Stomach smooth muscle (tissue), 2 donors: ENCODE measurements around the gene CNTNAP5.

Source experiments
- H3K27ac ChIP-seq: one replicate; pipeline ENCODE4 v1.7.0; 2013; ENCODE audit warnings: mild to moderate bottlenecking, low read length, inconsistent platforms
- H3K27me3 ChIP-seq, 2 donors: one replicate each; pipeline ENCODE4 v1.7.0; 2013; ENCODE audit warnings: low read length in 2 of 2; ENCODE audit not compliant: insufficient read depth in 2 of 2, control insufficient read depth in 1 of 2
- H3K36me3 ChIP-seq, 2 donors: one replicate each; pipeline ENCODE4 v1.7.0; 2013; ENCODE audit warnings: low read length in 2 of 2; ENCODE audit not compliant: control insufficient read depth in 2 of 2, insufficient read depth in 2 of 2
- H3K4me1 ChIP-seq: one replicate; pipeline ENCODE4 v1.7.0; 2013; ENCODE audit warnings: low read length; ENCODE audit not compliant: control insufficient read depth, insufficient read depth
- H3K4me3 ChIP-seq, 2 donors: one replicate each; pipeline ENCODE4 v1.7.0; 2013; ENCODE audit warnings: low read length in 2 of 2
- H3K9ac ChIP-seq, 2 donors: one replicate each; pipeline ENCODE4 v1.7.0; 2013; ENCODE audit warnings: low read length in 2 of 2, mild to moderate bottlenecking in 1 of 2
- H3K9me3 ChIP-seq, 2 donors: one replicate each; pipeline ENCODE4 v1.7.0; 2013; ENCODE audit warnings: low read length in 2 of 2; ENCODE audit not compliant: control insufficient read depth in 2 of 2
- donor health status: healthy.
- donor health status: Pancreatic carcinoma.

Gene CNTNAP5

DNA sequence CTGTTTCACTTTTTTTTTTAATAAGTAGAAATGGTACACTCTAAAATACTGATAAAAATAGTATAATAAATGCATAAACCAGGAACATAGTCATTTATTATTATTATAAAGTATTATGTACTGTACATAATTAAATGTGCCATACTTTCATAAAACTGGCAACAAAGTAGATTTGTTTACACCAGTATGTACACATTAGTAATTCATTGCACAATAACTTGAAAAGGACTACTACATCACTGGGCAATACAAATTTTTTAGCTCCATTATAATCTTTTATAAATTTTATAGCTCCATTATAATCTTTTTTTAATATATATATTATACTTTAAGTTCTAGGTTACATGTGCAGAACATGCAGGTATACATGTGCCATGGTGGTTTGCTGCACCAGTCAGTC is 636.5 kb downstream of the CNTNAP5 start:
- H3K36me3 ChIP-seq: no peaks in the 10 kb centered on the region

GRCh38 chr2:124662946-124663644 is 638.0 kb downstream of the CNTNAP5 start:
- Histone ChIP-seq H3K36me3 (no peaks in the 10 kb centered on the region), H3K4me3 (no peak overlapping the region), H3K9me3 (no peaks in the 10 kb centered on the region), H3K27me3 (no peaks in the 10 kb centered on the region), H3K27ac (no peak overlapping the region), H3K4me1 (no peaks in the 10 kb centered on the region), H3K9ac (no peak overlapping the region)

More for the DNA sequence above, 636.5 kb downstream of the CNTNAP5 start:
- Histone ChIP-seq H3K4me1 (no peaks in the 10 kb centered on the region), H3K4me3 (no peak overlapping the region), H3K9me3 (no peaks in the 10 kb centered on the region), H3K27ac (no peak overlapping the region), H3K9ac (no peak overlapping the region), H3K27me3 (no peaks in the 10 kb centered on the region)

GRCh38 chr2:124663645-124663997 is 638.5 kb downstream of the CNTNAP5 start:
- Histone ChIP-seq H3K4me1 (no peaks in the 10 kb centered on the region), H3K9me3 (no peaks in the 10 kb centered on the region), H3K36me3 (no peaks in the 10 kb centered on the region), H3K27ac (no peak overlapping the region), H3K27me3 (no peaks in the 10 kb centered on the region), H3K9ac (no peak overlapping the region), H3K4me3 (no peak overlapping the region)

DNA sequence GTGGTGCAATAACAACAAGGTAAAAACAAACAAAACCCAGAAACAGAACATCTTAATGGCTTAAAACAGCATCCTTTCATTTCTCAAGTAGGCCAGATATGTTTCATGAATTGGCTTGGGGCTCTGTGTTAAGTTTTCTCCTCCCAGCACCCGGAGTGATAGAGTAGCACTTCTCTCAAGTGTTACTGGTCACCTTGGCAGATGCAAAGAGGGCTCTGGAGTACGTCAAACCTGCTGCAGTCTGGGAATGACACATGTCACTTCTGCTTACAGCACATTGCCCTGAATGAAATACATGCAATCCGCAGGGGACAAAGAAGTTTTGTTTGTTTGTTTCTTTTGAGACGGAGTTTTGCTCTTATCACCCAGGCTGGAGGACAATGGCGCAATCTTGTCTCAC is 639.3 kb downstream of the CNTNAP5 start:
- H3K9ac ChIP-seq: no peak overlapping the region
- no peaks in the 10 kb centered on the region for H3K9me3 ChIP-seq
- H3K36me3 ChIP-seq: no peaks in the 10 kb centered on the region
- no peak overlapping the region for H3K27ac ChIP-seq
- no peaks in the 10 kb centered on the region for H3K4me1 ChIP-seq
- no peaks in the 10 kb centered on the region for H3K27me3 ChIP-seq
- H3K4me3 ChIP-seq: no peak overlapping the region

DNA sequence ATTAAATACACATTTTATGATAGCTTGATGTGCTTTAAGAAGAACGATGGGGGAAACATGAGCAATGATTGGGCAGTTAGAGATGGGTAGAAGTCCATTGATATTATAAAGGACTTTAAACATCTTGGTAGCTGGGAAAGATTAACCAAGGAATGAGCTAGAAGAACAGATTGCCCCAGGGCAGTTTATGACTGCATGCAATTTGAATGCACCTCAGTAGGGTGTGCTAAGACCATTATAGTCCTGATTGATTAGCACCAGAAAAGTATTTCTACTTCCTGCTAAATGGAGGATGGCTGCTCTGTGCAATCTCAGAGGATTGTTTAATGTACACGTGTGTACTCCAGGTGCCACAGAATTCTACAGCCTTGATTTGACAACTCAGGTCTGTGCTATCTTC is 641.9 kb downstream of the CNTNAP5 start:
- H3K4me3 ChIP-seq: no peak overlapping the region
- no peaks in the 10 kb centered on the region for H3K4me1 ChIP-seq
- no peaks in the 10 kb centered on the region for H3K36me3 ChIP-seq
- no peak overlapping the region for H3K9ac ChIP-seq
- no peak overlapping the region for H3K27ac ChIP-seq
- H3K9me3 ChIP-seq: no peaks in the 10 kb centered on the region
- H3K27me3 ChIP-seq: no peaks in the 10 kb centered on the region

DNA sequence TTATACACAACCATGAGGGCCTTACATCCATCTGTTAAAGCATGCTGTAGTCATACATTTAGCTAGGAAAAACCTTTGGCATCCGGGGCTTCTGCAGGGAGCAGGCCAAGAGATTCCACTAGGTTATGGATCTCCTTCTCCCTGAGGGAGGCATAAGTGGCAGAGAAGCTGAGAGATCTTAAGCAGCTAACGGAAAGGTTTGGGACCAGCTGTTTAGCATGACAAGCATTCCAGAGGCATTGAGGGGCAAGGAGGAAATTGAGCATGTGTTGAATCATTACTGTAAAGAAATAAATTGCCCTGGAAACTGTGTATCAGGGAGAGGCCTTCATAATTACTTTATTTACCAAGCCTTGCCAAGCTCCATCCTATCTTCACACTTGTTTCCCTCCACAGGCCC is 643.1 kb downstream of the CNTNAP5 start:
- no peaks in the 10 kb centered on the region for H3K9me3 ChIP-seq
- H3K4me3 ChIP-seq: no peak overlapping the region
- no peaks in the 10 kb centered on the region for H3K27me3 ChIP-seq
- H3K27ac ChIP-seq: no peak overlapping the region
- no peak overlapping the region for H3K9ac ChIP-seq
- H3K36me3 ChIP-seq: no peaks in the 10 kb centered on the region
- H3K4me1 ChIP-seq: no peaks in the 10 kb centered on the region

DNA sequence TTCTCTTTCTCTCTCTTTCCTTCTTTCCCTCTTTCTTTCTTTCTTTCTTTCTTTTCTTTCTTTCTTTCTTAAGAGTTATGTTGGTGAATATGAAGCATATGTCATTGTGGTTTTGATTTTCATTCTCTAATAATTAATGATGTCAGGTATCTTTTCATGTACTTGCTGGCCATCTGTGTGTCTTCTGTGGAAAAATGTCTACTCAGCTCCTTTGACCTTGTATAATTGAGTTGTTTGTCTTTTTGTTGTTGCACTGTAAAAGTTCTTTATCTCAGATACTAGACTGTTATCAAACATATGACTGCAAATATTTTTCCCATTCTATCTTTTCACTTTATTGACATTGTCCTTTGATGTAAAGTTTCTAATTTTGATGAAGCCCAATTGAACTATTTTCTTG is 645.1 kb downstream of the CNTNAP5 start:
- H3K36me3 ChIP-seq: no peaks in the 10 kb centered on the region
- H3K27me3 ChIP-seq: no peaks in the 10 kb centered on the region
- no peak overlapping the region for H3K9ac ChIP-seq
- no peak overlapping the region for H3K4me3 ChIP-seq
- H3K27ac ChIP-seq: no peak overlapping the region
- H3K4me1 ChIP-seq: no peaks in the 10 kb centered on the region
- no peaks in the 10 kb centered on the region for H3K9me3 ChIP-seq

- Histone ChIP-seq H3K4me1 (no peaks in the 10 kb centered on the region), H3K27me3 (no peaks in the 10 kb centered on the region), H3K4me3 (no peak overlapping the region), H3K27ac (no peak overlapping the region), H3K36me3 (no peaks in the 10 kb centered on the region), H3K9me3 (no peaks in the 10 kb centered on the region), H3K9ac (no peak overlapping the region)
These were observed 653.0 kb downstream of the CNTNAP5 start for GRCh38 chr2:124678043-124678442.

DNA sequence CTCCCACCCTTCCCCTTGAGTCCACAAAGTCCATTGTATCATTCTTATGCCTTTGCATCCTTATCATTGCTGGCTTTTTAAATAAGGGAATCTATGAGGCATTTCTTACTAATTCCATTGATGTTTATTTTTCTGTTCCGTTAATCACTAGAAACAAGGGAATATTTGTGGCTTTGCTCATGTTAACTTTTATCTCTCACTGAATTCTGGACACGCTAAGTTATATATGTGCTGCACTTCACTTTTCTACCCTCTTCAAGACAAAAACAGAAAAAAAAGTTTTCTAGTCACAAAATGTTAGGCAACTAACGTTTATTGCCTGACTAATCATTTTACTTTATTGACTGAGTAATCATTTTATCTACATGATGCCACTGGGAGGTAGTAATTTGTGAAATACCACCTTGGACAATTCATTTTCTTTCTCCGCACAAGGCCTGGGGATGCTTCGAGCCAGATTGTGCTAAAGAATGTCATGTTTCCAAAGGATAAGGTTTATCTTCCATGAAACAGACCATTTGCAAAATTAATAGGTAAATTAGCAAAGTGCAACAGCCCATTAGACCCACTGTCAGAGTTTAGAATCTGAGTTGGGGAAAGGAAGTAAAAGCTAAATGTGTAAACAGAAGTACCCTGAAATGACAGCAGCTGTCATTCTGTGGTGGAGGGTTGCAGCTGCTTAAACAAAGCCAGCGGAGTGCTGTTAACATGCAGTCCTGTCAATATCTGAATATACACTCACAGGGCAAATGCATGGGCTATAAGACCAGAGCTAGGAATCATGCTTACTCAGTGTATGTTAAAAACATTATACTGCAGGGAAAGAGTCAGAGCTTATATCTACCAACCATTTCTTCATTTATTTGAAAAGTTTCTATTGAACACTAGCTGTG is 658.7 kb downstream of the CNTNAP5 start:
- no peaks in the 10 kb centered on the region for H3K4me1 ChIP-seq
- H3K36me3 ChIP-seq: no peaks in the 10 kb centered on the region
- no peak overlapping the region for H3K4me3 ChIP-seq
- H3K27me3 ChIP-seq: no peaks in the 10 kb centered on the region
- no peaks in the 10 kb centered on the region for H3K9me3 ChIP-seq
- H3K9ac ChIP-seq: no peak overlapping the region
- no peak overlapping the region for H3K27ac ChIP-seq

DNA sequence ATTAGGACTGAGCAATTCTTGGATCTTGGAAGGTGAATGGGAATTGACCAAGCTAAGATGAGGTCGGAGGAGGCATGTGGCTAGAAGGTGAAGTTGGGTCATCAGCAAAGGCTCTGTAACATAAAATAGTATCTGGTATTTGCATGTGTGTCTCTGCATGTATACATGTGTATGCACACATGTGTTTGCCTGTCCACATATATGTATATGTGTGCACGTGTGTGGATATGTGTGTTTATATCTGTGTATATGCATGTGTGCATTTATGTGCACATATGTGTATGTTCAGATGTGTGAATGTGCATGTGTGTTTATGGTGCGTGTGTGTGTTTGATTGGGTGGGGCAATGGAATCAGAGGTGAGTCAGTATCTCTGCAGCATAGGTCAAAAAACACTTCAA is 664.3 kb downstream of the CNTNAP5 start:
- Histone ChIP-seq H3K4me1 (peaks cover 5% of the 10 kb centered on the region), H3K36me3 (no peaks in the 10 kb centered on the region), H3K9ac (no peak overlapping the region), H3K9me3 (peaks cover 8 to 9% of the 10 kb centered on the region in 2 donors), H3K4me3 (no peak overlapping the region), H3K27me3 (no peaks in the 10 kb centered on the region), H3K27ac (no peak overlapping the region)

DNA sequence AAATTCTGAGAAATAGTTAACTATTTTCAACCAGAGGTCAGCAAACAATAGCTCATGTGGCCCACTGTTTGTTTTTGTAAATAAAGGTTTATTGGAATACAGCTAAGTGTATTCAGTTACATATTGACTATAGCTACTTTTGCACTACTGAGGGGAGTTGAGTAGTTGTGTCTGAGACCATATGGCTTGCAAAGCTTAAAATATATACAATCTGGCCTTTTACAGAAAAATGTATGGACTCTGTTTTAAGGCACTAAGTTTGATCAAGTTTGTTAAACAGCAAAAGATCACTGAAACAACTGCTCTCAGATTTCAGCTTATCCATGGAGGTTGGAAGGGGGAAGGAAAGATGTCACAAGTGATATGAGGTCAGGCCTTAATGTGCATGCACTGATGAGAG is 667.1 kb downstream of the CNTNAP5 start:
- Histone ChIP-seq H3K36me3 (no peaks in the 10 kb centered on the region), H3K4me3 (no peak overlapping the region), H3K27me3 (no peaks in the 10 kb centered on the region), H3K9me3 (peaks cover 8 to 9% of the 10 kb centered on the region in 2 donors), H3K27ac (no peak overlapping the region), H3K4me1 (peaks cover 5% of the 10 kb centered on the region), H3K9ac (no peak overlapping the region)
